Measurements from ENCODE around the gene RAET1E.
A peak's percentile ranks its signal among the peaks of the same experiment; 100 is the strongest.
"Not testable (repeated sequence)": the region's sequence is repeated elsewhere in the genome, so short reads cannot be mapped to it uniquely, and the experiment has no call there.

Gene RAET1E

GRCh38 chr6:149897855-149898744, at the start of gene RAET1E:
TSS of gene RAET1E (minus strand) at chr6:149898113. CDS start at chr6:149890901, 7,212 bp downstream.
- Histone ChIP-seq H3K36me3 (ENCODE audit: insufficient read depth, insufficient read length, low read length) (no peaks in the 10 kb centered on the region), H3K4me1 (ENCODE audit: insufficient read depth, insufficient read length) (no peaks in the 10 kb centered on the region), H3K4me3 (ENCODE audit: insufficient read length, low read depth) (no peak within 1 kb of the TSS), H3K9ac (ENCODE audit: insufficient read length, low read depth) (no peak within 1 kb of the TSS), H3K9me3 (ENCODE audit: insufficient read depth, low read length) (no peaks in the 10 kb centered on the region), H3K27me3 (ENCODE audit: insufficient read depth, insufficient read length) (no peaks in the 10 kb centered on the region)
- no peak for TF ChIP-seq ZNF274 (IDR thresholded peaks at IDR 0.05; ENCODE audit: low read depth, low read length)
- no peak for TF ChIP-seq SUZ12 (IDR thresholded peaks at IDR 0.05; ENCODE audit: extremely low read depth, insufficient read depth, insufficient read length)
- no peak for TF ChIP-seq YY1 (IDR thresholded peaks at IDR 0.05; ENCODE audit: insufficient read depth, insufficient read length)
- no peak for DNase-seq (ENCODE audit: low read depth, low spot score)

GRCh38 chr6:149947533-149947932, 49.6 kb upstream of the RAET1E start:
- not testable (repeated sequence) for H3K4me3 ChIP-seq (ENCODE audit: insufficient read length, low read depth); H3K4me1 ChIP-seq (ENCODE audit: insufficient read depth, insufficient read length); DNase-seq (ENCODE audit: low read depth, low spot score); H3K9me3 ChIP-seq (ENCODE audit: insufficient read depth, low read length); H3K9ac ChIP-seq (ENCODE audit: insufficient read length, low read depth); H3K36me3 ChIP-seq (ENCODE audit: insufficient read depth, insufficient read length, low read length)
- peaks cover 50% of the 10 kb centered on the region for H3K27me3 ChIP-seq (ENCODE audit: insufficient read depth, insufficient read length)

GRCh38 chr6:149946631-149947030, 48.7 kb upstream of the RAET1E start:
- not testable (repeated sequence) for H3K4me1 ChIP-seq (ENCODE audit: insufficient read depth, insufficient read length); H3K4me3 ChIP-seq (ENCODE audit: insufficient read length, low read depth); DNase-seq (ENCODE audit: low read depth, low spot score); H3K9ac ChIP-seq (ENCODE audit: insufficient read length, low read depth); H3K9me3 ChIP-seq (ENCODE audit: insufficient read depth, low read length); H3K36me3 ChIP-seq (ENCODE audit: insufficient read depth, insufficient read length, low read length)
- peaks cover 50% of the 10 kb centered on the region for H3K27me3 ChIP-seq (ENCODE audit: insufficient read depth, insufficient read length)

- not testable (repeated sequence) for H3K9ac ChIP-seq (ENCODE audit: insufficient read length, low read depth); DNase-seq (ENCODE audit: low read depth, low spot score); H3K4me3 ChIP-seq (ENCODE audit: insufficient read length, low read depth); H3K36me3 ChIP-seq (ENCODE audit: insufficient read depth, insufficient read length, low read length); H3K9me3 ChIP-seq (ENCODE audit: insufficient read depth, low read length); H3K4me1 ChIP-seq (ENCODE audit: insufficient read depth, insufficient read length)
- peaks cover 50% of the 10 kb centered on the region for H3K27me3 ChIP-seq (ENCODE audit: insufficient read depth, insufficient read length)
These were observed 47.4 kb upstream of the RAET1E start for GRCh38 chr6:149945276-149945675.

- not testable (repeated sequence) for DNase-seq (ENCODE audit: low read depth, low spot score); H3K36me3 ChIP-seq (ENCODE audit: insufficient read depth, insufficient read length, low read length); H3K9me3 ChIP-seq (ENCODE audit: insufficient read depth, low read length); H3K9ac ChIP-seq (ENCODE audit: insufficient read length, low read depth); H3K4me3 ChIP-seq (ENCODE audit: insufficient read length, low read depth); H3K4me1 ChIP-seq (ENCODE audit: insufficient read depth, insufficient read length)
- H3K27me3 ChIP-seq (ENCODE audit: insufficient read depth, insufficient read length), result peaks cover 62% of the 10 kb centered on the region
These were observed 45.4 kb upstream of the RAET1E start for GRCh38 chr6:149943321-149943720.

- Histone ChIP-seq H3K4me3 (ENCODE audit: insufficient read length, low read depth) (peak overlapping the region; percentile 49), H3K9ac (ENCODE audit: insufficient read length, low read depth) (no peak overlapping the region)
- TF ChIP-seq YY1 (IDR thresholded peaks at IDR 0.05; ENCODE audit: insufficient read depth, insufficient read length) (no peak), SUZ12 (IDR thresholded peaks at IDR 0.05; ENCODE audit: extremely low read depth, insufficient read depth, insufficient read length) (no peak), ZNF274 (IDR thresholded peaks at IDR 0.05; ENCODE audit: low read depth, low read length) (no peak)
These were observed 44.5 kb upstream of the RAET1E start for GRCh38 chr6:149942461-149942829.

GRCh38 chr6:149941583-149942460, 43.9 kb upstream of the RAET1E start, which contains the start of gene ULBP2:
TSS of gene ULBP2 (plus strand) at chr6:149942014. CDS start at chr6:149942073, 59 bp downstream.
- peak within 1 kb of the TSS; percentile 57 for H3K9ac ChIP-seq (ENCODE audit: insufficient read length, low read depth)
- no peaks in the 10 kb centered on the region for H3K4me1 ChIP-seq (ENCODE audit: insufficient read depth, insufficient read length)
- no peak for DNase-seq (ENCODE audit: low read depth, low spot score)
- peaks cover 74% of the 10 kb centered on the region for H3K27me3 ChIP-seq (ENCODE audit: insufficient read depth, insufficient read length)
- peak within 1 kb of the TSS; percentile 49 for H3K4me3 ChIP-seq (ENCODE audit: insufficient read length, low read depth)
- H3K9me3 ChIP-seq (ENCODE audit: insufficient read depth, low read length), result no peaks in the 10 kb centered on the region
- TF ChIP-seq SUZ12 (IDR thresholded peaks at IDR 0.05; ENCODE audit: extremely low read depth, insufficient read depth, insufficient read length) (peak; percentile 83), YY1 (IDR thresholded peaks at IDR 0.05; ENCODE audit: insufficient read depth, insufficient read length) (no peak), ZNF274 (IDR thresholded peaks at IDR 0.05; ENCODE audit: low read depth, low read length) (no peak)
- no peaks in the 10 kb centered on the region for H3K36me3 ChIP-seq (ENCODE audit: insufficient read depth, insufficient read length, low read length)

More at GRCh38 chr6:149942461-149942829, 44.5 kb upstream of the RAET1E start:
- Histone ChIP-seq H3K4me1 (ENCODE audit: insufficient read depth, insufficient read length) (no peaks in the 10 kb centered on the region), H3K36me3 (ENCODE audit: insufficient read depth, insufficient read length, low read length) (no peaks in the 10 kb centered on the region), H3K27me3 (ENCODE audit: insufficient read depth, insufficient read length) (peaks cover 68% of the 10 kb centered on the region), H3K9me3 (ENCODE audit: insufficient read depth, low read length) (no peaks in the 10 kb centered on the region)
- no peak for DNase-seq (ENCODE audit: low read depth, low spot score)

Measured in NT2/D1 (cell line).